ELR (cell line): ENCODE measurements around the gene ZNF277.
A peak's percentile ranks its signal among the peaks of the same experiment; 100 is the strongest.

Experiments
- DNase-seq: peaks from one replicate; pipeline ENCODE4 v3.0.0-alpha.2; 2015; ENCODE audit warnings: low read depth

ZNF277 gene, protein sequence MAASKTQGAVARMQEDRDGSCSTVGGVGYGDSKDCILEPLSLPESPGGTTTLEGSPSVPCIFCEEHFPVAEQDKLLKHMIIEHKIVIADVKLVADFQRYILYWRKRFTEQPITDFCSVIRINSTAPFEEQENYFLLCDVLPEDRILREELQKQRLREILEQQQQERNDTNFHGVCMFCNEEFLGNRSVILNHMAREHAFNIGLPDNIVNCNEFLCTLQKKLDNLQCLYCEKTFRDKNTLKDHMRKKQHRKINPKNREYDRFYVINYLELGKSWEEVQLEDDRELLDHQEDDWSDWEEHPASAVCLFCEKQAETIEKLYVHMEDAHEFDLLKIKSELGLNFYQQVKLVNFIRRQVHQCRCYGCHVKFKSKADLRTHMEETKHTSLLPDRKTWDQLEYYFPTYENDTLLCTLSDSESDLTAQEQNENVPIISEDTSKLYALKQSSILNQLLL

GRCh38 chr7:112206238-112206990, at the start of gene ZNF277, which contains the start of gene DOCK4:
TSS of gene ZNF277 (plus strand) at chr7:112206695. CDS start at chr7:112206717, 22 bp downstream.
TSS of gene DOCK4 (minus strand) at chr7:112206399. CDS start at chr7:112206138, 261 bp downstream.
- peak; percentile 99 for DNase-seq

- peak; percentile 88 for DNase-seq
Measured at GRCh38 chr7:112157072-112157471, 49.4 kb upstream of the ZNF277 start.

- no peak for DNase-seq
Measured at GRCh38 chr7:112159351-112159750, 47.1 kb upstream of the ZNF277 start.

DNA sequence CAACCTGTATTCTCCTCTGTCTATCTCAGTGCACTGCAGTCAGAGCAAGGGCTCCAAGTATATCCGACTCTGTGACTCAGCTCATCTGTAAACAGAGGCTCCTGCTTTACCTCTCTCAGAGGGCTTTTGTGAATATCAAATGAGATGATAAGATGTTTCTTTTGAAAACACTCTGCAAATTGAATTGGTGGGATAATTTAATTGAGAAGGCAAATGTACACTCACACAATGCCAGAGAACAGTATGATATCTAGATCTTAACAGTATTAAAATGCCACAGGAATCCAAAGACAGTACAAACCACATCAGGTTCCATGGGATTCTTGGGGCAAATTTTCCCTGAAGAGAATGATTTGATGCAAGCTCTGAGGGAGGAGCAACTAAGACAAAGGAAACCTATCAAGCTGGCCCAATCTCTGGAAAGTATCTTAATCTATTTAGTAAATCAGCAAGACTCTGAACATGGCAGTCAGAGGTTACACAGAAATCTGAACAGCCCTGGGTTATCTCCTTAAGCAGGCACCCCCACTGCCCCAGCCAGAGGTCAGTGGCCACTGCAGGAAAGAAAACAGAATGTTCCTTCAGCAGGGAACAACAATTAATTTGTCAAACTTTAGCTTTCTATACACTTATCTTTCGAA, 46.2 kb upstream of the ZNF277 start:
- peak; percentile 70 for DNase-seq

- DNase-seq, result no peak
Measured at GRCh38 chr7:112160771-112161150, 45.7 kb upstream of the ZNF277 start.

DNA sequence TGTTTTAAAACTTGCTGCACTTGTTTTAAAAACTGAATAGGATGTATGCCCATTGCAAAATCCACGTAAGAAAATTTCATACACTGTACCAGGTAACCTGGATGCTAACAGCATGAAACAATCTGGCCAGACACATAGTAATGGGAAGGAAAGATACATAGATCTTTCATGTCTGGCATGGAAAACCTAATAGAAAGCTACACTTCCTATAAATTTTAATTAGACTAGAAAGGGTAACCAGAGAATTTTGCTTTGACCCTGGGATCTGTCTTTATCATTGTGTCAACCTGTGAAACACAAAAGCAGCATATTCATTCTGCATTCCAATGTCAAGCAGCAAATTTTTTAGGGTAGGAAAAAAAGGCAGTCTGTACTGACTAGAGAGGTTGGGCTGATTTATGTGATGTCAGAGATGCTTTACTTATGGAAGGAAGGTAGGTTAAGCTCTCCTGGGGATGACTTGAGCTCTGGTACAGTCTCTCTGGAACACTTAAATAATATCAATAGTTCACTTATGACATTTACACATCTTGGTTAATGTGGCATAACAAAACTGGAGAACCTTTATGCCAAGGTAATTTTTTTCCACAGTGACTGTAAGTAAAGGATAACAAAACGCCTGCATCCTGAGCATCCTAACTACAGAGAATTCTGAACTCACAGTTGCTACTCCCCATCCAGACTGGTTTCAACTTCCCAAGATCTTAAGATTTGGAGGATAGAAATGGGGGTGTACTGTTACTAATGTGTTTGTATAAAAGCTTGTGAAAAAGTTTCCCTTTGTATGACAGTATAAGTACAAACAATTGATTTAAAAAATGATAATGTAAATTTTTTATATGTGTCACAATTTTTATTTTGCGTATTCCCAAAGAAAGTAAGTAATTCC, 45.0 kb upstream of the ZNF277 start:
- no peak for DNase-seq

DNA sequence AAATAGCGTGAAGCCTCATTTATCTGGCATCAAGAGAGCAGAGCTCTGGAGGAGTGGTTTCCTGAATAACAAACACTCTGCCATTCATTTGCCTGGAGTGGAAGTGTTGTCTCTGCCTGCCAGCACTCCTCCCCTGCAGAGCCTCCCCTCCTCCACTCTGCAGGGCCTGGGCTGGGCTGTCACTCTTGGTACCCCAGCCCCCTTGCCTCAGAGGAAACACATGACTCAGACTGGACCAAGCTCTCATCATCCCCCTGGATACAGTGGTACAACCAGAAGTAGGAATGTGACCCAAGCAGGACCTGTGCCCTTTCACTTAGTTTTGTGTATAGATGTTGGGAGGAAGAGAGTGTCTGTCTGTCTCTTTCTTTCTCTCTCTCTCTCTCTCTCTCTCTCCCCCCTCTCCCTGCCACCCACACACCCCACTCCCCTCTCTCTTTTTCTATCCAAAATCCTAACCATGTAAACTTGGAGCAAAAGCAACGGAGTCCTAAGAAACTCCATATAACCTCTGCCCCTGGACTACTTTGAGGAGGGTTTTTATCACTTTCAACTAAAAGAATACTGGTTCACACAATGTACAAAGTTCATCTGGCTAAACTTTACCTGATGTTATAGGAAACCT, 44.2 kb upstream of the ZNF277 start:
- peak; percentile 65 for DNase-seq

GRCh38 chr7:112162784-112163506, 43.5 kb upstream of the ZNF277 start:
- peak; percentile 10 for DNase-seq

GRCh38 chr7:112167147-112167546, 39.3 kb upstream of the ZNF277 start:
- DNase-seq, result no peak

DNA sequence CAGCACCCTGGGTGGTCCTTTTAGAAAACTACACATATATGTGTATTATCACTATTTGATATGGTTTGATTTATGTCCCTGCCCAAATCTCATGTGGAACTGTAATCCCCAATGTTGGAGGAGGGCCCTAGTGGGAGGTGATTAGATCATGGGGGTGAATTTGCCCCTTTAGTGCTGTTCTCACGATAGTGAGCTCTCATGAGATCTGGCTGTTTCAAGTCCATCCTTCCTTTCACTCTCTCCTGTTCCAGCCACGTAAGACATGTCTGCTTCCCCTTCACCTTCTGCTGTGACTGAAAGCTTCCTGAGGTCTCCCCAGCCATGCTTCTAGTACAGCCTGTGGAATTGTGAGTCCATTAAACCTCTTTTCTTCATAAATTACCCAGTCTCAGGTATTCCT, 37.6 kb upstream of the ZNF277 start:
- DNase-seq, result no peak

DNA sequence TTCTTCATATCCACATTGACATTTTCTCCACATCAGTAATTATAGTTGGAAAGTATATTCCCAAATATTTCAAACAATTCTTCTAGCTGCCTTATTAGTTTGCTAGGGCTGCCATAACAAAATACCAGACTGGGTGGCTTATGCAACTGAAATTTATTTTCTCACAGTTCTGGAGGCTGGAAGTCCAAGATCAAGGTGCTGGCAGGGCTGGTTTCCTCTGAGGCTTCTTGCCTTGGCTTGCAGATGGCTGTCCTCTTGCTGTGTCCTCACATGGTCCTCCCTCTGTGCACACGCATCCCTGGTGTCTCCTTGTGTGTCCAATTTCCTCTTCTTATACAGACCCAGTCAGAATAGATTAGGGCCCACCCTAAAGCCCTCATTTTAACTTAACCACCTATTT, 34.8 kb upstream of the ZNF277 start:
- DNase-seq, result no peak

DNA sequence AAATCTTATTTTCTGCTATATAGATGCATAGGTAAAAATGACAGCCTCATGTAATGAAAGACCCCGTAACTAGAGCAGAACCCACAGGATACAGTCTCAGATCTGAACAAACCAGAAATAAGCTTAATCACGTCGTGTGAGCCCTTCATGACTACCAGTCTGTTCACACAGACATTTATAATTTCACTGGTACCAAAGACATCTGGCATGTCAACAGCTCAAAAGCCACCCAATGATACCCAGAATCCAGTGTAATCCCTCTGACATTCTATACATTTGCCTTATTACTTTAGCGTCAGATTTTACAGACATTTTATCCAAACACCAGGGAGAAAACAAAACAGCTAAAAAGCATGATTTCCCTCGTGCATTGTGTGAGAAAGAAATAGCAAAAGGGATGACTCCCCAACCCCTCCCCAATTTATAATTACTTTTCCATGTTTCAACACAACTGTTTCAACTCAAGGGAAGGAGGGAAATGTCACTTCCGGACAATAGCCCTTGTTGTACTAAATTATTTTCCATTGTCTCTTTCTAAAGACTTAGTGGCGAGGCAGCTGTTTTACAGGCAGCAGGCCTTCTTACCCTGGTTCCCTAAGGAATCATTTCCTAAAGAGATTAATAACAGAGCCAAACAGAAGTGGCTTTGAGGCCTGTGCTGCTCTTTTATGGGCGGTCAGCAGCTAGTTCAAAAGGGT, 33.5 kb upstream of the ZNF277 start:
- DNase-seq, result no peak

- DNase-seq, result no peak
Measured at GRCh38 chr7:112173568-112173905, 33.0 kb upstream of the ZNF277 start.

- DNase-seq, result no peak
Measured at GRCh38 chr7:112174192-112174591, 32.3 kb upstream of the ZNF277 start.

DNA sequence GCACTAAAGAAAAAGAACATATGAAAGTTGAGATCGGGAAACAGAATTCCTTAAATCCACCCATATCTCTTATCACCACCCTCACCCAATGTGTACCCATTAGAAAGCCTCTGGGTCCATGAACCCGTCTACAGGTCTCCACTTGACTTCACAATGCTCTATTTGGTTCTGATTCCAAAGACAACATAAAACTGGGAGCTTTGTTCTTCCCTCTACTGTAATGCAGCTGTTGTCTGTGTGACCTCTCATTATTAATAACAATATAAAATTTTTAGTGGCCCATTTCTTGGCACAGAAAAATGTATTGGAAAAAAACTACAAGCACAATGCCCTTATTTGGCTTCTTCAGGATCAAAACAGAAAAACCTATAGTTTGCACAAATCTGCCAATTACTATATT, 30.3 kb upstream of the ZNF277 start:
- DNase-seq, result no peak

- no peak for DNase-seq
Measured at GRCh38 chr7:112176693-112177415, 29.6 kb upstream of the ZNF277 start.

GRCh38 chr7:112180223-112180622, 26.3 kb upstream of the ZNF277 start:
- no peak for DNase-seq

GRCh38 chr7:112182749-112183148, 23.7 kb upstream of the ZNF277 start:
- DNase-seq, result no peak

GRCh38 chr7:112183266-112183665, 23.2 kb upstream of the ZNF277 start:
- DNase-seq, result no peak
